ENCODE results near the gene D2HGDH.
"Not testable (repeated sequence)": the region's sequence is repeated elsewhere in the genome, so short reads cannot be mapped to it uniquely, and the experiment has no call there.

The D2HGDH gene

GRCh38 chr2:241817821-241818215 lies 83.4 kb downstream of the D2HGDH start:
- in situ Hi-C loops (cut with MboI; ENCODE audit: low sequenced_read_pairs) = not testable (repeated sequence)
